HepG2 (cell line): Measurements from ENCODE around the gene CA9. TPM values are rescaled to one million over a fixed set of nuclear protein-coding genes. Genes with fewer than 3 reads are reported as not detected.

ENCODE experiments used
- ATAC-seq: fragments of 200-7000 bp; cut with Tn5 transposase; 3 replicates; pipeline ENCODE4 v1.9.1; 2020; ENCODE audit warnings: mild to moderate bottlenecking, moderate library complexity
- BruUV-seq: library from RNA; stranded (reverse); fragments of 400-500 nt; replicated peaks from 2 replicates; lab custom pipeline; 2021; lab: Mats Ljungman, UMichigan
- CTCF ChIA-PET: fragments of 300-600 bp; formaldehyde crosslinking; extraction: SDS; loops from one replicate; lab custom pipeline; 2021; ENCODE audit warnings: low total read pairs, inconsistent platforms, low intra/inter-chr PET ratio; lab: Yijun Ruan, JAX
- POLR2A ChIA-PET: fragments of 350-600 bp; sonication (Branson Sonifier 250); formaldehyde crosslinking; loops from one replicate; lab custom pipeline; 2020; ENCODE audit warnings: antibody characterized with exemption, inconsistent platforms; lab: Yijun Ruan, JAX
- DNase-seq: peaks from one replicate; pipeline ENCODE4 v3.0.0-alpha.2; 2015; ENCODE audit warnings: low spot score
- FAIRE-seq: peaks from 3 replicates; lab custom pipeline; 2011; peaks lifted over from hg19 to GRCh38; lab: Jason Lieb, UNC
- H2AFZ ChIP-seq: one replicate; pipeline ENCODE4 v1.6.1; 2011; ENCODE audit warnings: low read length, inconsistent platforms
- H3K27ac ChIP-seq: fragments of 300-600 bp; 3 replicates; pipeline ENCODE4 v1.8.0; 2011; ENCODE audit warnings: mixed run types, mild to moderate bottlenecking, mixed read lengths, low read length, inconsistent platforms; ENCODE audit not compliant: insufficient read depth; ENCODE audit errors: extremely low read length
- H3K27me3 ChIP-seq, 2 experiments: fragments of 200-600 bp in 1 of 2; 2 replicates in 1 of 2; 3 replicates in 1 of 2; pipeline versions ENCODE4 v1.6.0 to v1.8.0; 2011; ENCODE audit warnings: low read length in 2 of 2, mild to moderate bottlenecking in 2 of 2, moderate library complexity in 2 of 2, inconsistent platforms in 1 of 2; ENCODE audit not compliant: insufficient read depth in 2 of 2, control insufficient read depth in 1 of 2
- H3K36me3 ChIP-seq, 2 experiments: fragments of 200-600 bp in 1 of 2; replicated peaks in 1 of 2; 2 replicates in 1 of 2; 3 replicates in 1 of 2; pipeline versions ENCODE4 v1.5.1 to v1.8.0; 2011; ENCODE audit warnings: low read length in 2 of 2, inconsistent platforms in 1 of 2; ENCODE audit not compliant: insufficient read depth in 2 of 2, control insufficient read depth in 1 of 2
- H3K4me1 ChIP-seq: 2 replicates; pipeline ENCODE4 v1.5.1; 2012; ENCODE audit warnings: low read length, inconsistent platforms; ENCODE audit not compliant: insufficient read depth
- H3K4me2 ChIP-seq: 2 replicates; pipeline ENCODE4 v1.6.0; 2011; ENCODE audit warnings: low read depth, low read length, inconsistent platforms
- H3K4me3 ChIP-seq, 3 experiments: fragments of 200-600 bp in 1 of 3; sonication (generic), shearing (Covaris generic) in 1 of 3; replicated peaks in 1 of 3; 2 replicates each; pipeline ENCODE4 v1.5.1; 2011 to 2016; ENCODE audit warnings: low read length in 3 of 3, inconsistent platforms in 2 of 3, low read depth in 2 of 3, mild to moderate bottlenecking in 2 of 3, control low read depth in 1 of 3, mixed read lengths in 1 of 3; ENCODE audit not compliant: insufficient read depth in 1 of 3
- H3K79me2 ChIP-seq: one replicate; pipeline ENCODE4 v1.6.1; 2011; ENCODE audit warnings: low read length, inconsistent platforms; ENCODE audit not compliant: insufficient read depth
- H3K9ac ChIP-seq: 2 replicates; pipeline ENCODE4 v1.6.0; 2011; ENCODE audit warnings: mild to moderate bottlenecking, low read depth, low read length, inconsistent platforms; ENCODE audit not compliant: insufficient read depth
- H3K9me3 ChIP-seq: 2 replicates; pipeline ENCODE4 v1.5.1; 2012; ENCODE audit warnings: mild to moderate bottlenecking, low read length
- H4K20me1 ChIP-seq: 2 replicates; pipeline ENCODE4 v1.6.0; 2011; ENCODE audit warnings: inconsistent platforms, mild to moderate bottlenecking, low read length, moderate library complexity; ENCODE audit not compliant: insufficient read depth
- BRD4 ChIP-seq: sonication (generic); formaldehyde crosslinking; IDR thresholded peaks from 2 replicates; pipeline ENCODE4 v1.4.0; 2020; ENCODE audit warnings: missing genetic modification reagents
- FOXM1 ChIP-seq: sonication (generic); formaldehyde crosslinking; IDR thresholded peaks from 2 replicates; pipeline ENCODE4 v1.5.0; 2020; ENCODE audit warnings: missing genetic modification reagents
- RBM22 ChIP-seq: fragments of 200-400 bp; formaldehyde crosslinking; optimal IDR thresholded peaks from 2 replicates; pipeline ENCODE3; 2017; ENCODE audit warnings: mild to moderate bottlenecking, low read length, moderate library complexity
- THAP11 ChIP-seq: IDR thresholded peaks from 2 replicates; pipeline ENCODE4 v1.6.1; 2016; ENCODE audit warnings: missing biosample characterization, missing genetic modification reagents
- ZBTB10 ChIP-seq: sonication (generic); formaldehyde crosslinking; IDR thresholded peaks from 2 replicates; pipeline ENCODE4 v1.4.0; 2020; ENCODE audit warnings: missing genetic modification reagents, borderline replicate concordance
- ZNF546 ChIP-seq: sonication (generic); formaldehyde crosslinking; conservative IDR thresholded peaks from 2 replicates; pipeline ENCODE4 v1.8.1; 2023; ENCODE audit warnings: mild to moderate bottlenecking, missing genetic modification reagents
- ZNF552 ChIP-seq: sonication (generic); formaldehyde crosslinking; IDR thresholded peaks from 2 replicates; pipeline ENCODE4 v1.9.0; 2022; ENCODE audit warnings: missing genetic modification reagents, mild to moderate bottlenecking, borderline replicate concordance
- ZNF629 ChIP-seq: sonication (generic); formaldehyde crosslinking; conservative IDR thresholded peaks from 2 replicates; pipeline ENCODE4 v1.5.0; 2020; ENCODE audit warnings: missing genetic modification reagents
- ZNF672 ChIP-seq: sonication (generic); formaldehyde crosslinking; IDR thresholded peaks from 2 replicates; pipeline ENCODE4 v1.8.1; 2022; ENCODE audit warnings: missing genetic modification reagents
- ZNF678 ChIP-seq: sonication (generic); formaldehyde crosslinking; IDR thresholded peaks from 2 replicates; pipeline ENCODE4 v1.4.0; 2020; ENCODE audit warnings: mild to moderate bottlenecking, missing genetic modification reagents
- ZNF713 ChIP-seq: sonication (generic); formaldehyde crosslinking; IDR thresholded peaks from 2 replicates; pipeline ENCODE4 v1.4.0; 2020; ENCODE audit warnings: mild to moderate bottlenecking, missing genetic modification reagents
- ZNF773 ChIP-seq: sonication (generic); formaldehyde crosslinking; IDR thresholded peaks from 2 replicates; pipeline ENCODE4 v1.4.0; 2020; ENCODE audit warnings: missing genetic modification reagents, borderline replicate concordance
- WGBS: methylation state at CpG from one replicate; pipeline ENCODE4 v1.1.6; 2017; ENCODE audit warnings: low lambda C conversion rate; 5-methylcytosine and 5-hydroxymethylcytosine counted together
- in situ Hi-C: cut with HindIII; loops from 2 replicates; pipeline ENCODE4 v1.10.0; 2017; ENCODE audit warnings: low pct_unique_long_range_greater_than_20kb; ENCODE audit not compliant: extremely low pct_ligation_motif_present
- intact Hi-C: fragments of 100-400 bp; cut with micrococcal nuclease; formaldehyde crosslinking; loops from one replicate; pipeline ENCODE4 v1.10.0; 2022; ENCODE audit not compliant: unreplicated experiment
- polyA plus RNA-seq, 8 experiments: library from polyadenylated mRNA; depleted of rRNA in 3 of 8; stranded (reverse) in 7 of 8; unstranded in 1 of 8; fragments of >200 nt; fragmentation: Illumina TruSeq in 4 of 8; extraction: Trizol in 4 of 8; gene quantifications; 2 replicates each; pipeline versions ENCODE4 v1.2.1 to v1.2.3, GENCODE V29; 2011 to 2016; ENCODE audit warnings: low read depth in 4 of 8, missing spikeins in 1 of 8, mixed read lengths in 1 of 8; ENCODE audit not compliant: insufficient read depth in 1 of 8
- total RNA-seq, 5 experiments: library from RNA; depleted of rRNA; stranded (reverse); fragments of >200 nt; fragmentation: Illumina TruSeq; extraction: Trizol; gene quantifications; 2 replicates each; pipeline ENCODE4 v1.2.3, GENCODE V29; 2016; ENCODE audit warnings: low read depth in 1 of 5
- TF ChIP-seq, protein P1 (sequence below): sonication (generic); formaldehyde crosslinking; IDR thresholded peaks from 2 replicates; pipeline ENCODE4 v1.8.1; 2022; ENCODE audit warnings: low read depth, mild to moderate bottlenecking, missing genetic modification reagents
- TF ChIP-seq, protein P2 (sequence below): IDR thresholded peaks from 2 replicates; pipeline ENCODE4 v1.6.1; 2016; ENCODE audit warnings: missing compliant biosample characterization, missing genetic modification reagents, borderline replicate concordance
- TF ChIP-seq, protein P3 (sequence below): sonication (generic); formaldehyde crosslinking; IDR thresholded peaks from 2 replicates; pipeline ENCODE4 v1.4.0; 2020; ENCODE audit warnings: missing genetic modification reagents

CA9 gene
- total and polyA plus RNA-seq, 2 of the 13 experiments (the other 11 are each of a cell fraction or from before 2014, with no cell fraction given), result 0.13 to 152 TPM

DNA sequence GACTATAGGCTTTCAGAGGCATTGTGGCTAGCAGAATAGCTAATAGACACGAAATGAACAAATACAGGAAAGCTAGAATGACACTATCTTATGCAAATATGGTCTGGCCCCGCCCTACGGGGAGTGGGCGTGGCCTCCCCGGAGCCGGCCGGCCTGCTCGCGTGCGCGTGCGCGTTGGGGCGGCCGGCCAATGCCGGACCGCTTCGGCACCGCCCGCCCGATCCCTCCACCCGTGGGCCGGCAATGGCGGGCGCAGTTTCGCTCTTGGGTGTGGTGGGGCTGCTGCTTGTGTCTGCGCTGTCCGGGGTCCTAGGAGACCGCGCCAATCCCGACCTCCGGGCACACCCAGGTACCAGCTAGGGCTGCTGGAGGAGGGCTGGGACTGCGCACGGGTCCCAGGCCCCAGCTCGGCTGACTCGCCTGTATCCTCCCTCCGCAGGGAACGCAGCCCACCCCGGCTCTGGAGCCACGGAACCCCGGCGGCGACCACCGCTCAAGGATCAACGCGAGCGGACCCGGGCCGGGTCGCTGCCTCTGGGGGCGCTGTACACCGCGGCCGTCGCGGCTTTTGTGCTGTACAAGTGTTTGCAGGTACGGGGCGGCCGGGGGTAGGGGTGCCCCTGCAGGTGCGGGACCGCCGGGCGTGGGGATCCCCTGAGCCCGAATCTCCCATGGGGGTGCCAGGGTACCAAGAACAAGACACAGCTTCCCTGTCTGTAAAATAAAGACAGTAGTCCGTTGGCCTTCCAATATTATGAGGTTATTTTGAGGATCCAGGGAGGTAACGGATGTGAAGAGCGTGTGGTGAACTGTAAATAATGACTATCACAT, 15.4 kb upstream of the CA9 start, which contains the start of gene CCDC107:
Gene CCDC107, plus strand, starts transcription at position 156 of the 831 bp plus-strand sequence. Its CDS starts 88 bp downstream, at position 244.
- Histone ChIP-seq H2AFZ (peak within 1 kb of the TSS; percentile 59), H4K20me1 (no peaks in the 10 kb centered on the region), H3K9ac (peak within 1 kb of the TSS; percentile 98), H3K27me3 (no peaks in the 10 kb centered on the region; a peak in 2 of 5 replicates), H3K36me3 (peaks cover 8 to 9% of the 10 kb centered on the region in 2 experiments; a peak in 3 of 5 replicates), H3K4me2 (peak within 1 kb of the TSS; percentile 82), H3K79me2 (peaks cover 6% of the 10 kb centered on the region), H3K4me1 (peaks cover 71% of the 10 kb centered on the region), H3K9me3 (no peaks in the 10 kb centered on the region), H3K4me3 (peak within 1 kb of the TSS; percentile 66 to 89 (median 85)), H3K27ac (peak within 1 kb of the TSS; percentile 100)
- CTCF ChIA-PET, result interaction anchor here (1.7 kb wide), 2 partner anchors 12 to 38 kb away, joined by 8 to 9 read pairs; no protein-coding TSS in a partner anchor
- BruUV-seq, result TSS peak; percentile 80
- intact Hi-C loops (loop anchor here (1.0 kb wide), 3 partner anchors 11 to 91 kb away; partner anchors contain the start of genes CREB3, GBA2, RGP1 and TLN1), in situ Hi-C loops (loop anchor here (10.0 kb wide), 1 partner anchor 544 kb away; the partner anchor contains the start of gene ATOSB)
- DNase-seq, result peak; percentile 70
- under 1% methylated on average over 21 of the region's 67 CpGs for WGBS
- POLR2A ChIA-PET, result interaction anchor here (0.7 to 6.3 kb wide), 16 partner anchors 11 to 497 kb away, joined by 3 to 68 read pairs (median 5); partner anchors contain the start of genes CREB3, GBA2, HINT2 and RGP1
- FAIRE-seq, result no peak
- peak; percentile 81 for ATAC-seq
- TF ChIP-seq ZNF552 (CRISPR knock-in tag), result 0 out of 2 replicates have a peak, but pooled peaks have one; percentile 27
- TF ChIP-seq, protein P1, sequence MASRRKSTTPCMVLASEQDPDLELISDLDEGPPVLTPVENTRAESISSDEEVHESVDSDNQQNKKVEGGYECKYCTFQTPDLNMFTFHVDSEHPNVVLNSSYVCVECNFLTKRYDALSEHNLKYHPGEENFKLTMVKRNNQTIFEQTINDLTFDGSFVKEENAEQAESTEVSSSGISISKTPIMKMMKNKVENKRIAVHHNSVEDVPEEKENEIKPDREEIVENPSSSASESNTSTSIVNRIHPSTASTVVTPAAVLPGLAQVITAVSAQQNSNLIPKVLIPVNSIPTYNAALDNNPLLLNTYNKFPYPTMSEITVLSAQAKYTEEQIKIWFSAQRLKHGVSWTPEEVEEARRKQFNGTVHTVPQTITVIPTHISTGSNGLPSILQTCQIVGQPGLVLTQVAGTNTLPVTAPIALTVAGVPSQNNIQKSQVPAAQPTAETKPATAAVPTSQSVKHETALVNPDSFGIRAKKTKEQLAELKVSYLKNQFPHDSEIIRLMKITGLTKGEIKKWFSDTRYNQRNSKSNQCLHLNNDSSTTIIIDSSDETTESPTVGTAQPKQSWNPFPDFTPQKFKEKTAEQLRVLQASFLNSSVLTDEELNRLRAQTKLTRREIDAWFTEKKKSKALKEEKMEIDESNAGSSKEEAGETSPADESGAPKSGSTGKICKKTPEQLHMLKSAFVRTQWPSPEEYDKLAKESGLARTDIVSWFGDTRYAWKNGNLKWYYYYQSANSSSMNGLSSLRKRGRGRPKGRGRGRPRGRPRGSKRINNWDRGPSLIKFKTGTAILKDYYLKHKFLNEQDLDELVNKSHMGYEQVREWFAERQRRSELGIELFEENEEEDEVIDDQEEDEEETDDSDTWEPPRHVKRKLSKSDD, result 0 out of 2 replicates have a peak, but pooled peaks have one; percentile 40
- TF ChIP-seq, protein P2, sequence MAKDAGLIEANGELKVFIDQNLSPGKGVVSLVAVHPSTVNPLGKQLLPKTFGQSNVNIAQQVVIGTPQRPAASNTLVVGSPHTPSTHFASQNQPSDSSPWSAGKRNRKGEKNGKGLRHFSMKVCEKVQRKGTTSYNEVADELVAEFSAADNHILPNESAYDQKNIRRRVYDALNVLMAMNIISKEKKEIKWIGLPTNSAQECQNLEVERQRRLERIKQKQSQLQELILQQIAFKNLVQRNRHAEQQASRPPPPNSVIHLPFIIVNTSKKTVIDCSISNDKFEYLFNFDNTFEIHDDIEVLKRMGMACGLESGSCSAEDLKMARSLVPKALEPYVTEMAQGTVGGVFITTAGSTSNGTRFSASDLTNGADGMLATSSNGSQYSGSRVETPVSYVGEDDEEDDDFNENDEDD (CRISPR knock-in tag), result peak; percentile 31; the same call in 1 of the 2 replicates
- TF ChIP-seq THAP11 (CRISPR knock-in tag), result peak; percentile 58; the same call in 1 of the 2 replicates
- 0 out of 2 replicates have a peak, but pooled peaks have one; percentile 74 for TF ChIP-seq ZNF678 (CRISPR knock-in tag)
- TF ChIP-seq BRD4 (CRISPR knock-in tag), result 0 out of 2 replicates have a peak, but pooled peaks have one; percentile 83
- no peak; the same call in 1 of the 2 replicates for TF ChIP-seq ZNF713 (CRISPR knock-in tag)
- no peak for TF ChIP-seq RBM22
- TF ChIP-seq ZNF773, result peak; percentile 42; the same call in 1 of the 2 replicates
- TF ChIP-seq, protein P3, sequence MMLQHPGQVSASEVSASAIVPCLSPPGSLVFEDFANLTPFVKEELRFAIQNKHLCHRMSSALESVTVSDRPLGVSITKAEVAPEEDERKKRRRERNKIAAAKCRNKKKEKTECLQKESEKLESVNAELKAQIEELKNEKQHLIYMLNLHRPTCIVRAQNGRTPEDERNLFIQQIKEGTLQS (CRISPR knock-in tag), result peak; percentile 46
- no peak for TF ChIP-seq FOXM1 (CRISPR knock-in tag)
- TF ChIP-seq ZBTB10 (CRISPR knock-in tag), result peak; percentile 90
- TF ChIP-seq ZNF629, result no peak
- no peak for TF ChIP-seq ZNF546 (CRISPR knock-in tag)
- 0 out of 2 replicates have a peak, but pooled peaks have one; percentile 16 for TF ChIP-seq ZNF672
